Esophagus muscularis mucosa (tissue), 3 donors: ENCODE measurements around the gene CDC42SE2.

ENCODE experiments used
- POLR2AphosphoS5 ChIP-seq, 2 donors: sonication (generic); formaldehyde crosslinking; IDR thresholded peaks; one replicate each; pipeline ENCODE4 v1.6.1; 2017; ENCODE audit warnings: antibody characterized with exemption in 2 of 2
- TF ChIP-seq, protein P1 (sequence below), 3 experiments: fragments of 200-600 bp in 2 of 3; fragments of 450-650 bp in 1 of 3; sonication (generic) in 2 of 3; IDR thresholded peaks; one replicate each; pipeline ENCODE4 v1.5.1; 2017 to 2019; ENCODE audit warnings: antibody characterized with exemption in 3 of 3, mild to moderate bottlenecking in 2 of 3, moderate library complexity in 1 of 3

GRCh38 chr5:131430794-131431193, 166.9 kb downstream of the CDC42SE2 start:
- TF ChIP-seq, protein P1, sequence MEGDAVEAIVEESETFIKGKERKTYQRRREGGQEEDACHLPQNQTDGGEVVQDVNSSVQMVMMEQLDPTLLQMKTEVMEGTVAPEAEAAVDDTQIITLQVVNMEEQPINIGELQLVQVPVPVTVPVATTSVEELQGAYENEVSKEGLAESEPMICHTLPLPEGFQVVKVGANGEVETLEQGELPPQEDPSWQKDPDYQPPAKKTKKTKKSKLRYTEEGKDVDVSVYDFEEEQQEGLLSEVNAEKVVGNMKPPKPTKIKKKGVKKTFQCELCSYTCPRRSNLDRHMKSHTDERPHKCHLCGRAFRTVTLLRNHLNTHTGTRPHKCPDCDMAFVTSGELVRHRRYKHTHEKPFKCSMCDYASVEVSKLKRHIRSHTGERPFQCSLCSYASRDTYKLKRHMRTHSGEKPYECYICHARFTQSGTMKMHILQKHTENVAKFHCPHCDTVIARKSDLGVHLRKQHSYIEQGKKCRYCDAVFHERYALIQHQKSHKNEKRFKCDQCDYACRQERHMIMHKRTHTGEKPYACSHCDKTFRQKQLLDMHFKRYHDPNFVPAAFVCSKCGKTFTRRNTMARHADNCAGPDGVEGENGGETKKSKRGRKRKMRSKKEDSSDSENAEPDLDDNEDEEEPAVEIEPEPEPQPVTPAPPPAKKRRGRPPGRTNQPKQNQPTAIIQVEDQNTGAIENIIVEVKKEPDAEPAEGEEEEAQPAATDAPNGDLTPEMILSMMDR (IDR thresholded peaks at IDR 0.05): no peak
- TF ChIP-seq POLR2AphosphoS5 (IDR thresholded peaks at IDR 0.05): no peak
